WTC11 (cell line): Measurements from ENCODE around the gene NID2. TPM values are rescaled to one million over a fixed set of nuclear protein-coding genes. Genes with fewer than 3 reads are reported as not detected.

ENCODE experiments used
- ATAC-seq: fragments of 200-7000 bp; cut with Tn5 transposase; 2 replicates; pipeline ENCODE4 v1.10.0; 2021; ENCODE audit warnings: mild to moderate bottlenecking, moderate library complexity
- CTCF ChIA-PET: fragments of 300-600 bp; sonication (Branson Sonifier 250); formaldehyde crosslinking; loops from one replicate; lab custom pipeline; 2021; ENCODE audit warnings: antibody characterized with exemption; lab: Charles Lee
- POLR2A ChIA-PET: fragments of 350-600 bp; sonication (Branson Sonifier 250); formaldehyde crosslinking; loops from one replicate; lab custom pipeline; 2021; ENCODE audit warnings: antibody characterized with exemption; lab: Charles Lee
- DNase-seq: peaks from one replicate; pipeline ENCODE4 v3.0.0; 2021; ENCODE audit warnings: low spot score
- H3K27ac Mint-ChIP-seq: 2 replicates; pipeline ENCODE4 v1.8.0; 2021; ENCODE audit warnings: mixed read lengths
- H3K27me3 Mint-ChIP-seq: 2 replicates; pipeline ENCODE4 v1.8.0; 2021; ENCODE audit warnings: low read depth, mild to moderate bottlenecking, moderate library complexity, mixed read lengths
- H3K36me3 Mint-ChIP-seq: 2 replicates; pipeline ENCODE4 v1.8.0; 2021; ENCODE audit warnings: mixed read lengths
- H3K4me1 Mint-ChIP-seq: 2 replicates; pipeline ENCODE4 v1.8.0; 2022; ENCODE audit warnings: mixed read lengths
- H3K4me3 Mint-ChIP-seq: 2 replicates; pipeline ENCODE4 v1.8.0; 2021; ENCODE audit warnings: mild to moderate bottlenecking, moderate library complexity, mixed read lengths
- H3K9me3 Mint-ChIP-seq: 2 replicates; pipeline ENCODE4 v1.8.0; 2021; ENCODE audit warnings: mixed read lengths
- ELF4 ChIP-seq: sonication (generic); formaldehyde crosslinking; IDR thresholded peaks from 2 replicates; pipeline ENCODE4 v1.8.1; 2022; ENCODE audit warnings: low read depth, mild to moderate bottlenecking, moderate library complexity, missing genetic modification reagents
- EMX1 ChIP-seq: fragments of 250-450 bp; sonication (Bioruptor Pico); IDR thresholded peaks from 2 replicates; pipeline ENCODE4 v1.8.0; 2021; ENCODE audit warnings: mild to moderate bottlenecking
- GABPB1 ChIP-seq: sonication (generic); formaldehyde crosslinking; IDR thresholded peaks from 2 replicates; pipeline ENCODE4 v1.8.1; 2023; ENCODE audit warnings: mild to moderate bottlenecking, missing genetic modification reagents
- GTF2I ChIP-seq: fragments of 250-450 bp; sonication (Bioruptor Pico); conservative IDR thresholded peaks from 2 replicates; pipeline ENCODE4 v1.4.0; 2021; ENCODE audit warnings: mild to moderate bottlenecking
- JAZF1 ChIP-seq: fragments of 250-450 bp; sonication (Bioruptor Pico); IDR thresholded peaks from 2 replicates; pipeline ENCODE4 v1.9.0; 2021; ENCODE audit warnings: moderate library complexity, mild to moderate bottlenecking, inconsistent platforms
- TCF7 ChIP-seq: sonication (generic); formaldehyde crosslinking; IDR thresholded peaks from 2 replicates; pipeline ENCODE4 v1.8.0; 2022; ENCODE audit warnings: mild to moderate bottlenecking, low read depth, missing genetic modification reagents, moderate library complexity
- TEAD4 ChIP-seq: sonication (generic); formaldehyde crosslinking; IDR thresholded peaks from 2 replicates; pipeline ENCODE4 v1.8.0; 2022; ENCODE audit warnings: mild to moderate bottlenecking, missing genetic modification reagents
- ZBTB21 ChIP-seq: sonication (generic); formaldehyde crosslinking; IDR thresholded peaks from 2 replicates; pipeline ENCODE4 v1.8.1; 2023; ENCODE audit warnings: mild to moderate bottlenecking, missing genetic modification reagents, borderline replicate concordance
- ZBTB43 ChIP-seq: sonication (generic); formaldehyde crosslinking; IDR thresholded peaks from 2 replicates; pipeline ENCODE4 v1.8.1; 2023; ENCODE audit warnings: mild to moderate bottlenecking, missing genetic modification reagents
- ZNF219 ChIP-seq: sonication (generic); formaldehyde crosslinking; IDR thresholded peaks from 2 replicates; pipeline ENCODE4 v1.8.0; 2023; ENCODE audit warnings: missing genetic modification reagents, mild to moderate bottlenecking, borderline replicate concordance
- ZNF423 ChIP-seq: fragments of 250-450 bp; sonication (Bioruptor Pico); IDR thresholded peaks from 2 replicates; pipeline ENCODE4 v2.1.2; 2022; ENCODE audit warnings: mild to moderate bottlenecking, moderate library complexity
- ZNF532 ChIP-seq: fragments of 250-450 bp; sonication (Bioruptor Pico); IDR thresholded peaks from 2 replicates; pipeline ENCODE4 v1.9.0; 2021; ENCODE audit warnings: mild to moderate bottlenecking, borderline replicate concordance
- ZNF671 ChIP-seq: fragments of 250-450 bp; sonication (Bioruptor Pico); IDR thresholded peaks from 2 replicates; pipeline ENCODE4 v1.8.0; 2021; ENCODE audit warnings: mild to moderate bottlenecking
- total RNA-seq: library from RNA; stranded (reverse); gene quantifications from 3 replicates; pipeline ENCODE4 v1.2.3, GENCODE V29; 2021
- TF ChIP-seq, protein P1 (sequence below): sonication (generic); formaldehyde crosslinking; IDR thresholded peaks from 2 replicates; pipeline ENCODE4 v1.8.1; 2022; ENCODE audit warnings: low read depth, missing genetic modification reagents, borderline replicate concordance
- TF ChIP-seq, protein P2 (sequence below): fragments of 250-450 bp; sonication (Bioruptor Pico); IDR thresholded peaks from 2 replicates; pipeline ENCODE4 v1.9.0; 2021; ENCODE audit warnings: moderate library complexity, mild to moderate bottlenecking, inconsistent platforms, borderline replicate concordance
- TF ChIP-seq, protein P3 (sequence below): sonication (generic); formaldehyde crosslinking; conservative IDR thresholded peaks from 2 replicates; pipeline ENCODE4 v1.8.1; 2023; ENCODE audit warnings: mild to moderate bottlenecking, low read depth, missing genetic modification reagents, moderate library complexity

NID2 gene
- total RNA-seq, 1 experiment from 2014 or later: 5.4 TPM

DNA sequence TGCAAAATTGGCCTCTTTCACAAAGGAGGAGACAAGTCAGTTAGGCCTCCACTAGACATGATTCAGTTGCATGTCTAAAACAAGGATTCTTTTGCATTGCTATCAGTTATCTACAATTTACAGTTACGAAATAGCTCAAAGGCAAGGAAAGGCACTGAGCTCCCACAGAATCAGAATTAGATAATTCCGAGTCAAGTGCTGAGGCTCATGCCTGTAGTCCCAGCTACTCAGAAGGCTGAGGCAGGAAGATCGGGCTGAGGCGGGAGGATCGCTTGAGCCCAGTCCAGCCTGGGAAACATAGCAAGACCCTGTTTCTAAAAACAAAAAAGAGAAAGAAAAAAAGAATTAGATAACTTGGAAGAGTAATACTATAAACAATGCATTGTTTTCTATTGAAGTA lies 91.8 kb downstream of the NID2 start (continued):
- TF ChIP-seq ZNF671 (CRISPR knock-in tag) (no peak), ZBTB21 (CRISPR knock-in tag) (no peak), ELF4 (no peak), TCF7 (CRISPR knock-in tag) (no peak), ZNF219 (CRISPR knock-in tag) (no peak), GABPB1 (CRISPR knock-in tag) (no peak)
- TF ChIP-seq, protein P1, sequence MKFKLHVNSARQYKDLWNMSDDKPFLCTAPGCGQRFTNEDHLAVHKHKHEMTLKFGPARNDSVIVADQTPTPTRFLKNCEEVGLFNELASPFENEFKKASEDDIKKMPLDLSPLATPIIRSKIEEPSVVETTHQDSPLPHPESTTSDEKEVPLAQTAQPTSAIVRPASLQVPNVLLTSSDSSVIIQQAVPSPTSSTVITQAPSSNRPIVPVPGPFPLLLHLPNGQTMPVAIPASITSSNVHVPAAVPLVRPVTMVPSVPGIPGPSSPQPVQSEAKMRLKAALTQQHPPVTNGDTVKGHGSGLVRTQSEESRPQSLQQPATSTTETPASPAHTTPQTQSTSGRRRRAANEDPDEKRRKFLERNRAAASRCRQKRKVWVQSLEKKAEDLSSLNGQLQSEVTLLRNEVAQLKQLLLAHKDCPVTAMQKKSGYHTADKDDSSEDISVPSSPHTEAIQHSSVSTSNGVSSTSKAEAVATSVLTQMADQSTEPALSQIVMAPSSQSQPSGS: no peak
- TF ChIP-seq, protein P2, sequence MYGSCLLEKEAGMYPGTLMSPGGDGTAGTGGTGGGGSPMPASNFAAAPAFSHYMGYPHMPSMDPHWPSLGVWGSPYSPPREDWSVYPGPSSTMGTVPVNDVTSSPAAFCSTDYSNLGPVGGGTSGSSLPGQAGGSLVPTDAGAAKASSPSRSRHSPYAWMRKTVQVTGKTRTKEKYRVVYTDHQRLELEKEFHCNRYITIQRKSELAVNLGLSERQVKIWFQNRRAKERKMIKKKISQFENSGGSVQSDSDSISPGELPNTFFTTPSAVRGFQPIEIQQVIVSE (CRISPR knock-in tag): no peak
- TF ChIP-seq, all 79 proteins: peak for 0

- H3K4me1 Mint-ChIP-seq: peaks cover 5% of the 10 kb centered on the region
- DNase-seq: no peak
- TF ChIP-seq ZNF532 (CRISPR knock-in tag): no peak
- no peak for TF ChIP-seq TEAD4 (CRISPR knock-in tag)
- TF ChIP-seq ZNF423 (CRISPR knock-in tag): no peak
- TF ChIP-seq EMX1: no peak
- no peak for TF ChIP-seq GTF2I
- no peak for TF ChIP-seq JAZF1 (CRISPR knock-in tag)
- TF ChIP-seq ZBTB43 (CRISPR knock-in tag): no peak
- TF ChIP-seq, protein P3, sequence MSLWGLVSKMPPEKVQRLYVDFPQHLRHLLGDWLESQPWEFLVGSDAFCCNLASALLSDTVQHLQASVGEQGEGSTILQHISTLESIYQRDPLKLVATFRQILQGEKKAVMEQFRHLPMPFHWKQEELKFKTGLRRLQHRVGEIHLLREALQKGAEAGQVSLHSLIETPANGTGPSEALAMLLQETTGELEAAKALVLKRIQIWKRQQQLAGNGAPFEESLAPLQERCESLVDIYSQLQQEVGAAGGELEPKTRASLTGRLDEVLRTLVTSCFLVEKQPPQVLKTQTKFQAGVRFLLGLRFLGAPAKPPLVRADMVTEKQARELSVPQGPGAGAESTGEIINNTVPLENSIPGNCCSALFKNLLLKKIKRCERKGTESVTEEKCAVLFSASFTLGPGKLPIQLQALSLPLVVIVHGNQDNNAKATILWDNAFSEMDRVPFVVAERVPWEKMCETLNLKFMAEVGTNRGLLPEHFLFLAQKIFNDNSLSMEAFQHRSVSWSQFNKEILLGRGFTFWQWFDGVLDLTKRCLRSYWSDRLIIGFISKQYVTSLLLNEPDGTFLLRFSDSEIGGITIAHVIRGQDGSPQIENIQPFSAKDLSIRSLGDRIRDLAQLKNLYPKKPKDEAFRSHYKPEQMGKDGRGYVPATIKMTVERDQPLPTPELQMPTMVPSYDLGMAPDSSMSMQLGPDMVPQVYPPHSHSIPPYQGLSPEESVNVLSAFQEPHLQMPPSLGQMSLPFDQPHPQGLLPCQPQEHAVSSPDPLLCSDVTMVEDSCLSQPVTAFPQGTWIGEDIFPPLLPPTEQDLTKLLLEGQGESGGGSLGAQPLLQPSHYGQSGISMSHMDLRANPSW (CRISPR knock-in tag): no peak
- CTCF ChIA-PET: no interaction called here
- H3K36me3 Mint-ChIP-seq: no peaks in the 10 kb centered on the region
- no peak for ATAC-seq
- POLR2A ChIA-PET: no interaction called here
- no peak overlapping the region for H3K4me3 Mint-ChIP-seq
- H3K9me3 Mint-ChIP-seq: no peaks in the 10 kb centered on the region
- no peaks in the 10 kb centered on the region for H3K27me3 Mint-ChIP-seq
- H3K27ac Mint-ChIP-seq: no peak overlapping the region
These were observed 96.3 kb downstream of the NID2 start for GRCh38 chr14:51972566-51972965.
